ENCODE measurements around the gene GSTA5. TPM values are rescaled to one million over a fixed set of nuclear protein-coding genes. Genes with fewer than 3 reads are reported as not detected.
"Not testable (repeated sequence)": the region's sequence is repeated elsewhere in the genome, so short reads cannot be mapped to it uniquely, and the experiment has no call there.

The GSTA5 gene
- total RNA-seq, 1 donor from 2014 or later, result not detected

- no peaks in the 10 kb centered on the region for H3K9me3 ChIP-seq
- no peak overlapping the region for H3K27ac ChIP-seq
- no peaks in the 10 kb centered on the region for H3K27me3 ChIP-seq
- DNase-seq (ENCODE audit: low spot score in 2 of 2), result no peak
- intact Hi-C loops (cut with DNase I), result no loop called here
- no peak overlapping the region for H3K4me3 ChIP-seq
- TF ChIP-seq CTCF (IDR thresholded peaks at IDR 0.05), result no peak
- H3K36me3 ChIP-seq, result no peaks in the 10 kb centered on the region
- no peaks in the 10 kb centered on the region for H3K4me1 ChIP-seq
Observed at GRCh38 chr6:52788478-52788877, 52.1 kb downstream of the GSTA5 start.

GRCh38 chr6:52787917-52788316 is 52.7 kb downstream of the GSTA5 start:
- no peak for TF ChIP-seq CTCF (IDR thresholded peaks at IDR 0.05)
- Histone ChIP-seq H3K9me3 (no peaks in the 10 kb centered on the region), H3K27me3 (no peaks in the 10 kb centered on the region), H3K4me3 (no peak overlapping the region), H3K27ac (no peak overlapping the region), H3K4me1 (no peaks in the 10 kb centered on the region), H3K36me3 (no peaks in the 10 kb centered on the region)
- no peak for DNase-seq (ENCODE audit: low spot score in 2 of 2)
- intact Hi-C loops (cut with DNase I), result loop anchor here (2.0 kb wide), 1 partner anchor 39 kb away; no protein-coding TSS in a partner anchor

- Histone ChIP-seq H3K27ac (no peak overlapping the region), H3K4me1 (no peaks in the 10 kb centered on the region), H3K4me3 (no peak overlapping the region), H3K9me3 (no peaks in the 10 kb centered on the region), H3K27me3 (no peaks in the 10 kb centered on the region), H3K36me3 (no peaks in the 10 kb centered on the region)
- DNase-seq (ENCODE audit: low spot score in 2 of 2), result no peak
- intact Hi-C loops (cut with DNase I), result loop anchor here (2.0 kb wide), 1 partner anchor 40 kb away; no protein-coding TSS in a partner anchor
- TF ChIP-seq CTCF (IDR thresholded peaks at IDR 0.05), result no peak
Observed at GRCh38 chr6:52786249-52786956, 54.2 kb downstream of the GSTA5 start.

GRCh38 chr6:52782696-52783274 is 57.8 kb downstream of the GSTA5 start:
- H3K27ac ChIP-seq; H3K9me3 ChIP-seq; H3K36me3 ChIP-seq; H3K4me3 ChIP-seq; H3K4me1 ChIP-seq; H3K27me3 ChIP-seq; DNase-seq (ENCODE audit: low spot score in 2 of 2); intact Hi-C loops (cut with DNase I): not testable (repeated sequence)

- H3K27me3 ChIP-seq; H3K4me3 ChIP-seq; H3K36me3 ChIP-seq; intact Hi-C loops (cut with DNase I); DNase-seq (ENCODE audit: low spot score in 2 of 2); H3K9me3 ChIP-seq; H3K4me1 ChIP-seq; H3K27ac ChIP-seq: not testable (repeated sequence)
Observed at GRCh38 chr6:52782209-52782608, 58.4 kb downstream of the GSTA5 start.

Other genes starting within 250 kb of the GSTA5 start
- 11.9 TPM for gene TMEM14A, start 169.7 kb downstream of the GSTA5 start, total RNA-seq
- gene GSTA2, start 77.3 kb downstream of the GSTA5 start, total RNA-seq, result not detected
- 26.7 TPM for gene GSTA1, start 37.0 kb downstream of the GSTA5 start, total RNA-seq
- not detected for gene GSTA3, start 68.9 kb upstream of the GSTA5 start, total RNA-seq
- 1.7 TPM for gene GSTA4, start 154.5 kb upstream of the GSTA5 start, total RNA-seq
- gene CILK1, start 221.0 kb upstream of the GSTA5 start, total RNA-seq, result 8.4 TPM
- gene FBXO9, start 224.6 kb upstream of the GSTA5 start, total RNA-seq, result 34.1 TPM